ENCODE data around the gene STON2. TPM values are rescaled to one million over a fixed set of nuclear protein-coding genes. Genes with fewer than 3 reads are reported as not detected.

STON2 gene
- total RNA-seq, 1 donor from 2014 or later: 30.8 TPM

DNA sequence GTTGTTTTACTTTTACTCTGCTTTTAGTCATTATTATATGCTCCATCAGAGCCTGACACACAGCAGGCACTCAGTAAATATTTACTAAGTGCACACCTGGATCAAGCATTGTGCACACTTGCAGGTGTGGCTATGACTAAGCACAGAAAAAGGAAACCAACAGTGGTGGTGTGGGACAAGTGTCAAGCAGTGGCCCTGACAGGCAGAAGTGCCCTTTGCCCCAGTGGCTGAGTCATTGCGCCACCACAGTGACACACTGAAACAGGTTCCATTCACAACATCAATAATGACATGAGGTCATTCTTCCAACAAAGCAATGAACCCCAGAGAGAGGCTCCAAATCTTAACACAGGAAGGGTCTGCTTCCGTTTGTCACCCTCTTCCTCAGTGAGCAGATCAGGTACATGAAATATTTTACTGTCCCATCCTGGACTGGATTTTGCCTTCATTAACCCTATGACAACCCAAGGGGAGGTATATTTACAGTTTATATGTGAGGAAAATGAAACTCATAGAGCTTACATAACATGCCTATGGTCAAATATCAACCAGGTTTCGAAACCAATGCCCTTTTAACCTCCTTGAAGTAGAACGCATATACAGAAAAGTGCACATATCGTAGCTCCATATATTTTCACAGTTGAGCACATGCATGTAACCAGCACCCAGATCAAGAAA is 96.7 kb downstream of the STON2 start:
- peaks cover 4 to 17% (median 9%) of the 10 kb centered on the region in 3 donors for H3K4me1 ChIP-seq (ENCODE audit: control insufficient read depth in 3 of 3, insufficient read depth in 3 of 3, low read length in 3 of 3)
- H3K9ac ChIP-seq (ENCODE audit: low read depth in 1 of 3, low read length in 3 of 3): no peak overlapping the region
- H3K9me3 ChIP-seq (ENCODE audit: control insufficient read depth in 3 of 3, low read length in 3 of 3): no peaks in the 10 kb centered on the region
- H3K27me3 ChIP-seq (ENCODE audit: control insufficient read depth in 3 of 3, insufficient read depth in 3 of 3, low read length in 3 of 3): no peaks in the 10 kb centered on the region
- H3K36me3 ChIP-seq (ENCODE audit: control insufficient read depth in 3 of 3, insufficient read depth in 3 of 3, low read length in 3 of 3): peaks cover 0 to 3% (median 0%) of the 10 kb centered on the region in 3 donors
- H3K4me3 ChIP-seq (ENCODE audit: low read length in 3 of 3): no peak overlapping the region
- no peak overlapping the region for H3K27ac ChIP-seq (ENCODE audit: low read depth, low read length)

DNA sequence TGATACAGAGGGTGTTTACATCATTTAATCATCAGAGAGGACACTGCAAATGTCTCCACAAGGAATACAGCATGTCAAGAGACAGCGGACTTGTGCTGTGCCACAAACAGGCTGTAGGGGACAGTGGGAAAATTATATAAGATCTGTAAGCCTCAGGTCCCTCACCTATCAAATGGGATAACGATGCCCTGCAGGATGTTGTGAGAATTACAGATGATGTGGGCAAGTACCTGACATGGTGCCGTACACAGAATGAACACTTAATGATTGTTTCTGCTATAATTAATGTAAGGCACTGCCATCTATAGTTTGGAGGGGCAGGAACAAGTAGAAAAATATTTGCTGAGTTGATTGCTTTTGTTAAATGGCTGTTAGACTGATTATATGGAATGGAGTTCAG is 97.5 kb downstream of the STON2 start:
- Histone ChIP-seq H3K27ac (ENCODE audit: low read depth, low read length) (no peak overlapping the region), H3K36me3 (ENCODE audit: control insufficient read depth in 3 of 3, insufficient read depth in 3 of 3, low read length in 3 of 3) (peaks cover 0 to 3% (median 0%) of the 10 kb centered on the region in 3 donors), H3K9me3 (ENCODE audit: control insufficient read depth in 3 of 3, low read length in 3 of 3) (no peaks in the 10 kb centered on the region), H3K4me1 (ENCODE audit: control insufficient read depth in 3 of 3, insufficient read depth in 3 of 3, low read length in 3 of 3) (peaks cover 4 to 17% (median 9%) of the 10 kb centered on the region in 3 donors), H3K4me3 (ENCODE audit: low read length in 3 of 3) (no peak overlapping the region), H3K27me3 (ENCODE audit: control insufficient read depth in 3 of 3, insufficient read depth in 3 of 3, low read length in 3 of 3) (no peaks in the 10 kb centered on the region), H3K9ac (ENCODE audit: low read depth in 1 of 3, low read length in 3 of 3) (no peak overlapping the region)

DNA sequence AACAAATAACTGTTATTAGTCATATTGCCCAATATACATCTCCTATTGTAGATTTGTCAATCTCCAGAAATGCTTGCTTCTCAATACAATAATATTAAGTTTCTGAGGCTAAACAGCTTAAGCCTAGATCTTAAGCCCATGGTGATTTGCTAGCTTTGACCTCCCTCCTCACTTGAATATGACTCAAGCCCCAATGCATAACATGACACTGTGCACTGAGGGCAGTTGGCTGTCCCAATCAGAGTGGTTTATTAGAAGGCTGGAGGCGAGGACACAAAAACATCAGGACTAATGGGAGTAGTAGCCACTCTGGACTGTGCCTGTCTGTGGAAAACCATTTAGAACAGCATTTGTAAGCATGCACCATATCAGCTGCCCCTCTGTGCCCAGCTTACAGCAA is 98.3 kb downstream of the STON2 start:
- Histone ChIP-seq H3K9me3 (ENCODE audit: control insufficient read depth in 3 of 3, low read length in 3 of 3) (no peaks in the 10 kb centered on the region), H3K4me3 (ENCODE audit: low read length in 3 of 3) (no peak overlapping the region), H3K27me3 (ENCODE audit: control insufficient read depth in 3 of 3, insufficient read depth in 3 of 3, low read length in 3 of 3) (no peaks in the 10 kb centered on the region), H3K9ac (ENCODE audit: low read depth in 1 of 3, low read length in 3 of 3) (no peak overlapping the region), H3K4me1 (ENCODE audit: control insufficient read depth in 3 of 3, insufficient read depth in 3 of 3, low read length in 3 of 3) (peaks cover 4 to 17% (median 9%) of the 10 kb centered on the region in 3 donors), H3K27ac (ENCODE audit: low read depth, low read length) (no peak overlapping the region), H3K36me3 (ENCODE audit: control insufficient read depth in 3 of 3, insufficient read depth in 3 of 3, low read length in 3 of 3) (peaks cover 0 to 3% (median 0%) of the 10 kb centered on the region in 3 donors)

DNA sequence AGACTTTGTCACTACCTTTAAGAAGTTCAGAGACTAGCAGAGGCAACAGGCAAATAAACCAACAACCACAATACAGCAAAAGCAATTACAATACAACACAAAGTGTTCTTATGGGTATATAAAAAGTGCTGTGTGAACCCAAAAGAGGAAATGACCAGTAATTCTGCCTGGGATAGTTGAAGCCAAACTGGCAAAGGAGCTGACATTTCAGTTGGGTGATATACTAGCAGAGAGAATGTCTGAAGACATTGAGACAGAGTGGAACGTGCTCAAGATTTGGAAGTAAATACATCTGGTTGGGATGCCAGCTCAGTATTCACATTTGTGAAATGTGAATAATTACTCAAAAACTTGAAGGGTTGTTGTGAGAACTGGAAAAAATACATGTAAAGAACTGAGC is 98.8 kb downstream of the STON2 start:
- peaks cover 8 to 18% (median 12%) of the 10 kb centered on the region in 3 donors for H3K4me1 ChIP-seq (ENCODE audit: control insufficient read depth in 3 of 3, insufficient read depth in 3 of 3, low read length in 3 of 3)
- no peak overlapping the region for H3K9ac ChIP-seq (ENCODE audit: low read depth in 1 of 3, low read length in 3 of 3)
- peaks cover 0 to 3% (median 0%) of the 10 kb centered on the region in 3 donors for H3K36me3 ChIP-seq (ENCODE audit: control insufficient read depth in 3 of 3, insufficient read depth in 3 of 3, low read length in 3 of 3)
- no peak overlapping the region for H3K4me3 ChIP-seq (ENCODE audit: low read length in 3 of 3)
- H3K27ac ChIP-seq (ENCODE audit: low read depth, low read length): no peak overlapping the region
- no peaks in the 10 kb centered on the region for H3K9me3 ChIP-seq (ENCODE audit: control insufficient read depth in 3 of 3, low read length in 3 of 3)
- no peaks in the 10 kb centered on the region for H3K27me3 ChIP-seq (ENCODE audit: control insufficient read depth in 3 of 3, insufficient read depth in 3 of 3, low read length in 3 of 3)

GRCh38 chr14:81298911-81299310 is 101.2 kb downstream of the STON2 start:
- H3K4me1 ChIP-seq (ENCODE audit: control insufficient read depth in 3 of 3, insufficient read depth in 3 of 3, low read length in 3 of 3): peaks cover 8 to 26% (median 17%) of the 10 kb centered on the region in 3 donors
- H3K27ac ChIP-seq (ENCODE audit: low read depth, low read length): no peak overlapping the region
- no peaks in the 10 kb centered on the region for H3K36me3 ChIP-seq (ENCODE audit: control insufficient read depth in 3 of 3, insufficient read depth in 3 of 3, low read length in 3 of 3)
- H3K27me3 ChIP-seq (ENCODE audit: control insufficient read depth in 3 of 3, insufficient read depth in 3 of 3, low read length in 3 of 3): no peaks in the 10 kb centered on the region
- H3K9ac ChIP-seq (ENCODE audit: low read depth in 1 of 3, low read length in 3 of 3): no peak overlapping the region
- H3K4me3 ChIP-seq (ENCODE audit: low read length in 3 of 3): no peak overlapping the region
- no peaks in the 10 kb centered on the region for H3K9me3 ChIP-seq (ENCODE audit: control insufficient read depth in 3 of 3, low read length in 3 of 3)

- Histone ChIP-seq H3K27ac (ENCODE audit: low read depth, low read length) (no peak overlapping the region), H3K9ac (ENCODE audit: low read depth in 1 of 3, low read length in 3 of 3) (no peak overlapping the region), H3K4me1 (ENCODE audit: control insufficient read depth in 3 of 3, insufficient read depth in 3 of 3, low read length in 3 of 3) (peaks cover 8 to 23% (median 17%) of the 10 kb centered on the region in 3 donors), H3K27me3 (ENCODE audit: control insufficient read depth in 3 of 3, insufficient read depth in 3 of 3, low read length in 3 of 3) (no peaks in the 10 kb centered on the region), H3K4me3 (ENCODE audit: low read length in 3 of 3) (no peak overlapping the region), H3K9me3 (ENCODE audit: control insufficient read depth in 3 of 3, low read length in 3 of 3) (no peaks in the 10 kb centered on the region), H3K36me3 (ENCODE audit: control insufficient read depth in 3 of 3, insufficient read depth in 3 of 3, low read length in 3 of 3) (no peaks in the 10 kb centered on the region)
Measured at GRCh38 chr14:81298122-81298521, 102.0 kb downstream of the STON2 start.

DNA sequence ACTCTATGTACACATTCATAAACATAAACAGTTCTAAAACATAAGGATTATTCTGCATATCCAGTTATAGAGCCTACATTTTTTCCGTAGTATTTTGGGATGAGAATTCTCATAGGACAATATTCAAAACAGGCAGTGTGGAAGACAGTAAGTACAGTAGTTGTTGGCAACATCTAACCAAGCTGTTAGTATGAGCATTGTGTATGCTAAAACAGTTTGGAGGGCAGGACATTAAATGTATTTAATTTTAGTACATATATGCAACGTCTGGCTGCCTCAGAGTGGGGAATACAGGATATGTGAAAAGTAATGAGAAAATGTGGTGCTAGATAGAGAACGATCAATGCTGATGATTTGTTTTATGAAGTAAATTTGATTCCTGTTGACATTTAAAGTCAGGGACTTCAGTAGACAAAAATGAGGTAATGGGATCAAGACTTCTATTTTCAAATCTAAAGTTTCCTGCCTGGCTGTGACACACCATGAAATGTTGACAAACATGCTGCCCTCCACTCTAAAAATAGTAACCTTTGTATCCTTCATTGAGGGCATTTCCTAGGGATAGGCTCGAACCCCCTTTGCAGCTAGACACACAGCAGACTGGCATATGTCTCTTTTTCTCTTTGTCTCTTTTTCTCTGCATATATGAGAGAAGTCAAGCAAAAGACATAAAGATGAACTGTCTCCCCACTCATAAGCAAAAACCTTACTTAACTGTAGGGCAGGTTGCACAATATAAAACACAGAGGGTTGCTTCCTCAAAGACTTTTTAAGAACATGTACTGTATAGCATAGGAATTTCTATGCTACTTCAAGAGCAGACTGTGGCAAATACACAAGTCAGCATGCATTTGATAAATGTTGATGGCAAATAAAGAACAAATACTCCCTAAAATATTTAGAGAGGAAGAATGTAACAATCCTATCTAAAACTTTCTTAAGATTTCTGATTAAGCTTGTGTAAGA is 103.9 kb downstream of the STON2 start:
- Histone ChIP-seq H3K4me3 (ENCODE audit: low read length in 3 of 3) (peak overlapping the region in 1 of 3 donors; percentile 10), H3K27ac (ENCODE audit: low read depth, low read length) (no peak overlapping the region), H3K27me3 (ENCODE audit: control insufficient read depth in 3 of 3, insufficient read depth in 3 of 3, low read length in 3 of 3) (no peaks in the 10 kb centered on the region), H3K9ac (ENCODE audit: low read depth in 1 of 3, low read length in 3 of 3) (no peak overlapping the region), H3K9me3 (ENCODE audit: control insufficient read depth in 3 of 3, low read length in 3 of 3) (no peaks in the 10 kb centered on the region), H3K36me3 (ENCODE audit: control insufficient read depth in 3 of 3, insufficient read depth in 3 of 3, low read length in 3 of 3) (no peaks in the 10 kb centered on the region), H3K4me1 (ENCODE audit: control insufficient read depth in 3 of 3, insufficient read depth in 3 of 3, low read length in 3 of 3) (peaks cover 5 to 11% (median 10%) of the 10 kb centered on the region in 3 donors)

DNA sequence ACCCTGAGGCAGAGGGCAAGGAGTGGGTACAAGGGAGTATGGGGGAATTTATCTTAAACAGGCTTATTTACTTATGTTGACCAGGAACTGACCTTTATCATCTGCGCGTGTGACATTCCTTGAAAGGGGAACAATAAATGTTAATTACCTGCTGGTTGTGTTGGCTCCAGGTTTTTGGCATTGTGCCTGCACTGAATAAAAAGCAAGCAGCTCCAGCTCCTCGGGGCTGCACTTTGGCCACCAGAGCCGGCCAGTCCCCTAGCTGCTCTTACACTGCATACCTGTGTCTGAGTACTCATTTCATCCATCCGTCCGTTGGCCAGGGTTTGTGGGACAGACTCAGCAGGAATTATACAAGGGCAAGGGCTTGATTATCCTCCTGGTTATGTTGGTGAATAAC is 110.6 kb downstream of the STON2 start:
- Histone ChIP-seq H3K27me3 (ENCODE audit: control insufficient read depth in 3 of 3, insufficient read depth in 3 of 3, low read length in 3 of 3) (no peaks in the 10 kb centered on the region), H3K4me3 (ENCODE audit: low read length in 3 of 3) (no peak overlapping the region), H3K9me3 (ENCODE audit: control insufficient read depth in 3 of 3, low read length in 3 of 3) (no peaks in the 10 kb centered on the region), H3K9ac (ENCODE audit: low read depth in 1 of 3, low read length in 3 of 3) (no peak overlapping the region), H3K4me1 (ENCODE audit: control insufficient read depth in 3 of 3, insufficient read depth in 3 of 3, low read length in 3 of 3) (no peaks in the 10 kb centered on the region), H3K27ac (ENCODE audit: low read depth, low read length) (no peak overlapping the region), H3K36me3 (ENCODE audit: control insufficient read depth in 3 of 3, insufficient read depth in 3 of 3, low read length in 3 of 3) (no peaks in the 10 kb centered on the region)

- H3K27me3 ChIP-seq (ENCODE audit: control insufficient read depth in 3 of 3, insufficient read depth in 3 of 3, low read length in 3 of 3): no peaks in the 10 kb centered on the region
- H3K36me3 ChIP-seq (ENCODE audit: control insufficient read depth in 3 of 3, insufficient read depth in 3 of 3, low read length in 3 of 3): no peaks in the 10 kb centered on the region
- no peak overlapping the region for H3K9ac ChIP-seq (ENCODE audit: low read depth in 1 of 3, low read length in 3 of 3)
- H3K4me3 ChIP-seq (ENCODE audit: low read length in 3 of 3): no peak overlapping the region
- no peaks in the 10 kb centered on the region for H3K4me1 ChIP-seq (ENCODE audit: control insufficient read depth in 3 of 3, insufficient read depth in 3 of 3, low read length in 3 of 3)
- H3K27ac ChIP-seq (ENCODE audit: low read depth, low read length): no peak overlapping the region
- H3K9me3 ChIP-seq (ENCODE audit: control insufficient read depth in 3 of 3, low read length in 3 of 3): no peaks in the 10 kb centered on the region
Measured at GRCh38 chr14:81286574-81287370, 113.4 kb downstream of the STON2 start.
